ENCODE results near the gene ARHGAP26. TPM values are rescaled to one million over a fixed set of nuclear protein-coding genes. Genes with fewer than 3 reads are reported as not detected.

Gene ARHGAP26
- total RNA-seq, 1 donor from 2014 or later: 8.9 TPM

DNA sequence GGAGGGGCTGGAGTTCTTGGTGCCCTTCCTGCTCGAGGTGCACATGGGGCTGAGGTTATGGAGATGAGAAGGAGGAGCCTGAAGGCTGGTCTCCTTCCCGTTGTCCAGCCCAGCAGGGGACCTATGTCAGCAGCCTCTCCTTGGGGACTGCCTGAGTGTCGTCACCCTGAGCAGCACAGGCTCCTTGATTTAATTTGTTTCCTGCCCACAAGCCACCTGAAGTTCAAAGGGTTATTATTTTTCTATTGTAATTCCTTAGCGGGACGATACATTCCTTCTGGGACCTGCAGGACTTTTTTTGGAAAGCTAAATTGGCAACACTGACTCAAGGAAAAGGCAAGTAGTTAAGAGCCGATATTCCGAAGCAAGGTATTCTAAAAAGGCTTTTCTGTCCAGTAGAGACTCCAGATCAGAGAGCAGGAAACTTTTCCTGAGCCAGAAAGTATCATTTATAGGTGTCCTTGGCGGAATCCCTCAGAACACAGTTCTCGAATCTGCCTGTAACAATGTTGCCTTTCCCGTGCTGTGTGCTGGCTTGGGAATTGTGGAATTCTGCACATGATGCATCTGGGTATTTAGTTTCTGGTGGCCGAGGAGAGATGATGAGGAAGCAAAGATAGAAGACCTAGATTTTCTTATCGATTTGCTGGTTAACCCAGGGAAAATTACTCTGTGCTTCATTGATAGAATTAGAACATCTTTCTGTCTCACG, 55.4 kb downstream of the ARHGAP26 start:
- no peaks in the 10 kb centered on the region for H3K36me3 Mint-ChIP-seq

DNA sequence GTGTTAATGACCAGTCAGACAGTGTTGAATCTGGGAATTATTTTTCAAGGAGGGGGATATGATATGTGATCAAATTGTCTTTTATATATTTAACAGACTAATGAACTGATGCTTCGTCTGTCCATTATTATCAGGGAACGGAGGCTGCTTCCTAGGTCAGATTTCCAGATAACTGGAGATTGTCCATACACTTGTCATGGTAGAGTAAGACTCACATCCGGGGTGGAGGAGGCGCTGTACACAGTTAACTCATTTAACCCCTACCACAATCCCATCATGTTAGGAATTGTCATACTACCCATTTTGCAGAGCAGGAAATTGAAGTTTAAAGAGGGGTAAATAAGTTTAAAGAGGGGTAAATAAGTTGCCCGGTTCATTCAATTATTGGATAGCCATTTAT, 55.9 kb downstream of the ARHGAP26 start:
- no peak overlapping the region for H3K4me3 Mint-ChIP-seq
- no peak overlapping the region for H3K27ac Mint-ChIP-seq
- TF ChIP-seq, protein P1, sequence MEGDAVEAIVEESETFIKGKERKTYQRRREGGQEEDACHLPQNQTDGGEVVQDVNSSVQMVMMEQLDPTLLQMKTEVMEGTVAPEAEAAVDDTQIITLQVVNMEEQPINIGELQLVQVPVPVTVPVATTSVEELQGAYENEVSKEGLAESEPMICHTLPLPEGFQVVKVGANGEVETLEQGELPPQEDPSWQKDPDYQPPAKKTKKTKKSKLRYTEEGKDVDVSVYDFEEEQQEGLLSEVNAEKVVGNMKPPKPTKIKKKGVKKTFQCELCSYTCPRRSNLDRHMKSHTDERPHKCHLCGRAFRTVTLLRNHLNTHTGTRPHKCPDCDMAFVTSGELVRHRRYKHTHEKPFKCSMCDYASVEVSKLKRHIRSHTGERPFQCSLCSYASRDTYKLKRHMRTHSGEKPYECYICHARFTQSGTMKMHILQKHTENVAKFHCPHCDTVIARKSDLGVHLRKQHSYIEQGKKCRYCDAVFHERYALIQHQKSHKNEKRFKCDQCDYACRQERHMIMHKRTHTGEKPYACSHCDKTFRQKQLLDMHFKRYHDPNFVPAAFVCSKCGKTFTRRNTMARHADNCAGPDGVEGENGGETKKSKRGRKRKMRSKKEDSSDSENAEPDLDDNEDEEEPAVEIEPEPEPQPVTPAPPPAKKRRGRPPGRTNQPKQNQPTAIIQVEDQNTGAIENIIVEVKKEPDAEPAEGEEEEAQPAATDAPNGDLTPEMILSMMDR (IDR thresholded peaks at IDR 0.05; ENCODE audit: unreplicated experiment): no peak
- no peaks in the 10 kb centered on the region for H3K27me3 Mint-ChIP-seq (ENCODE audit: low read depth)
- H3K9me3 Mint-ChIP-seq: peaks cover 5% of the 10 kb centered on the region
- peaks cover 28% of the 10 kb centered on the region for H3K4me1 Mint-ChIP-seq
- DNase-seq (ENCODE audit: low spot score in 2 of 2, unreplicated experiment in 2 of 2): no peak
- H3K36me3 Mint-ChIP-seq: no peaks in the 10 kb centered on the region

More for the DNA sequence above, 55.4 kb downstream of the ARHGAP26 start:
- DNase-seq (ENCODE audit: low spot score in 2 of 2, unreplicated experiment in 2 of 2): no peak
- H3K4me1 Mint-ChIP-seq: peaks cover 22% of the 10 kb centered on the region
- no peak overlapping the region for H3K4me3 Mint-ChIP-seq
- H3K27ac Mint-ChIP-seq: no peak overlapping the region
- H3K27me3 Mint-ChIP-seq (ENCODE audit: low read depth): no peaks in the 10 kb centered on the region
- H3K9me3 Mint-ChIP-seq: peaks cover 9% of the 10 kb centered on the region
- TF ChIP-seq, protein P1 (IDR thresholded peaks at IDR 0.05; ENCODE audit: unreplicated experiment): no peak

DNA sequence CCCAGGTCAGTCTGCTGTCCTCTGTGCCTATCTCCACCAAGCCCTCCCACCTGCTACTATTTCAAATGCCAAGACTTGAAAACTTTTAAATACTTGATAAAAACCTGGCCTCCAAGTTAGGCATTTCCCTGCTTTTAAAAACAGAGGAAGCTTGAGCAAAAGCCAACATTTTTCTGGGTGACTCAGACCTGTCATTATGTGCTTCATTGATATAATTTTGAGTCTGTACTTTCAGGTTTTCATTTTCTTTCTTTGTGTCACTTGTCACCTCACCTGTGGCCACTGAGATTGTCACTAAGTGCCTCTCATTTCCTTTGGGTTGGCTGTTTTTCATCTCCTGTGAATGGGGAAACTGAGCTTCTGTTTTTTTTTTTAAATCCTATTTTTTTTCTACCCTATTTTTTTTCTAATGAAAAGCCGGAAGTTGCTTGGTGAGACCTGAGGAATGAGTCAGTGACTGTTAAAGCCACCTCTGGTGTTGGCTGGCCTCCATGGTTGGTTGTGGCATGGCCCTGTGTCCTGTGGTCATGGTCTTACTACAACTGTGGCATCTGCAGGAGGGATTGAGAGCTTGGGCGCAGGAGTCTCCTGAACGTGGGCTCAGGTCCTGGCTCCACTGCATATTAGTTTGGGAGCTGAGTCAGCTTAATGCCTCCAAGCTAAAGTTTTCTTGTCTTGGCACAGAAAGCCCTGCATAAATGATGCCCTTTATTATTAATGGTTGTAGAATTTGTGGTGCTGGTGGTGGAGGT, 56.7 kb downstream of the ARHGAP26 start:
- H3K4me1 Mint-ChIP-seq: peaks cover 34% of the 10 kb centered on the region
- H3K27ac Mint-ChIP-seq: no peak overlapping the region
- TF ChIP-seq, protein P1 (IDR thresholded peaks at IDR 0.05; ENCODE audit: unreplicated experiment): no peak

DNA sequence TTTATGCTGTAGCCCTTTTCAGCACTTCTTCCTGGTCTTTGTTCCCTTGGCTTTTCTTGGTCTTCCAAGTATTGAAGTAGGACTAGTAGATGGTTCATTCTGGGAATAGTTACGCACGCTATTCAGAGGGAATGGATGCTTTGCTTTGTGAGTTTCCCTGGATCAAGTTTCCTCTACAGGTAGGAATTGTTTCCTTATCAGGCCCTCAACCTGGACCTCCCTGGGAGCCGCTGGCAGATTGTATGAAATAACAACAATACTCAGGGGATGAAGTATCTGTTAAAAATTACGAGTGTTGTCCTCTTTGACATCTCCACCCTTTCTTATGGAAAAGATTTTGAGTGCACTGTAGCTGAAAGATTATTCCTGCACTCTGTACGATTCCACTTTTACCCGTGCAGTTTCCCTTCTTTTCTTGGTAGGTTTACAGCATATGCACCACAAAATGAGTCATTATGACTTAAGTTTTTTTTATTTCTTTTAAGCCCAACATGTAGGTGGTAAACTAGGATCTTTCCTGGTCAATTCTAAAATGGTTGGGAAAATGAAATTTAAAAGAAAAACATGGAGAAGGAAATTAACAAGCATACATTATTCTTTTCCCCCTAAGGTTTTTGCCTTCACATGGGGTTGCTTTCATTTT, 57.9 kb downstream of the ARHGAP26 start:
- Mint-ChIP-seq H3K27ac (no peak overlapping the region), H3K9me3 (no peaks in the 10 kb centered on the region), H3K4me3 (no peak overlapping the region), H3K27me3 (ENCODE audit: low read depth) (no peaks in the 10 kb centered on the region), H3K36me3 (no peaks in the 10 kb centered on the region), H3K4me1 (peaks cover 30% of the 10 kb centered on the region)
- DNase-seq (ENCODE audit: low spot score in 2 of 2, unreplicated experiment in 2 of 2): no peak
- TF ChIP-seq, protein P1 (IDR thresholded peaks at IDR 0.05; ENCODE audit: unreplicated experiment): no peak

More for the DNA sequence above, 56.7 kb downstream of the ARHGAP26 start:
- peaks cover 3% of the 10 kb centered on the region for H3K9me3 Mint-ChIP-seq
- no peaks in the 10 kb centered on the region for H3K27me3 Mint-ChIP-seq (ENCODE audit: low read depth)
- DNase-seq (ENCODE audit: low spot score in 2 of 2, unreplicated experiment in 2 of 2): no peak
- no peaks in the 10 kb centered on the region for H3K36me3 Mint-ChIP-seq
- H3K4me3 Mint-ChIP-seq: no peak overlapping the region

DNA sequence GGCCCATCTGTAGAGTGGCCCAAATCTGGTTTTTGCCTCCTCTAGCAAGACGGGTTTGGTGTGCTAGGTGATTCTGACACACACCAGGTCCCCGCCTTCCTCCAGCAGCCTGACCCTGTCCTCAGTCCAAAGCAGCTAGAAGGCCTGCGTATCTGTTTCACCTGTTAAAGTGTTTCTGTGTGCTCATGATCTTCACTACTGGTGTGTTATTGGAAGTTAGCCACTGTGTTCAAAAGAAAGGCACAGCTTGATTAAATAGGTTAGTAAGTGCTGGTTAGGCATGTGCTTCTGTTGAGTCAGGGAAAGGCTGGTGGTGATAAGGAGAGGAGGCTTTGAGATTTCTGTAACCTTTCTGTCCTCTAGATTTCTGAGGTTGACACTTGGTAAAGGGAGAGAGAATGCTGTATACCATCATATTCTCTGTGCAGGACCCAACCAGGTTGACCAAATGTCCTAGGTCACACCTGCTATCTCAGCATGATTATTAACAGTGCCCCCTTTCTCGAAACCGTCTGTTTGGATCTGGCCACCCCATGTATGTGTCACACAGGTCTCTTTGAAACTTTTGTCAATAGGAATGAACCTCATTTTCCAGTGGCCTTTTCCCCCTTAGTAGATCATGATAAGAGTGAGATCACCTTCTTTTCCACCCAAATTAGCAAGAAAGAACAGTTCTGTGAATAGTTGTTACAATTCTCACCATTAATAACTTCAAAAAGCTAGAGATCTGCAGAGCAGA, 58.8 kb downstream of the ARHGAP26 start:
- no peaks in the 10 kb centered on the region for H3K9me3 Mint-ChIP-seq
- H3K27ac Mint-ChIP-seq: no peak overlapping the region
- TF ChIP-seq, protein P1 (IDR thresholded peaks at IDR 0.05; ENCODE audit: unreplicated experiment): no peak
- peaks cover 29% of the 10 kb centered on the region for H3K4me1 Mint-ChIP-seq
- no peaks in the 10 kb centered on the region for H3K27me3 Mint-ChIP-seq (ENCODE audit: low read depth)
- H3K36me3 Mint-ChIP-seq: no peaks in the 10 kb centered on the region
- no peak for DNase-seq (ENCODE audit: low spot score in 2 of 2, unreplicated experiment in 2 of 2)
- no peak overlapping the region for H3K4me3 Mint-ChIP-seq

Measured in mesothelial cell of epicardium (in vitro differentiated cells).